ENCODE measurements around the gene ZNF30.

GRCh38 chr19:34936184-34936583, 9.5 kb downstream of the ZNF30 start:
- no peak for TF ChIP-seq CTCF (IDR thresholded peaks at IDR 0.05)
- TF ChIP-seq POLR2A (IDR thresholded peaks at IDR 0.05), result no peak
